ENCODE data around the gene BCL2L2.
"Not testable (repeated sequence)": the region's sequence is repeated elsewhere in the genome, so short reads cannot be mapped to it uniquely, and the experiment has no call there.

BCL2L2 gene

DNA sequence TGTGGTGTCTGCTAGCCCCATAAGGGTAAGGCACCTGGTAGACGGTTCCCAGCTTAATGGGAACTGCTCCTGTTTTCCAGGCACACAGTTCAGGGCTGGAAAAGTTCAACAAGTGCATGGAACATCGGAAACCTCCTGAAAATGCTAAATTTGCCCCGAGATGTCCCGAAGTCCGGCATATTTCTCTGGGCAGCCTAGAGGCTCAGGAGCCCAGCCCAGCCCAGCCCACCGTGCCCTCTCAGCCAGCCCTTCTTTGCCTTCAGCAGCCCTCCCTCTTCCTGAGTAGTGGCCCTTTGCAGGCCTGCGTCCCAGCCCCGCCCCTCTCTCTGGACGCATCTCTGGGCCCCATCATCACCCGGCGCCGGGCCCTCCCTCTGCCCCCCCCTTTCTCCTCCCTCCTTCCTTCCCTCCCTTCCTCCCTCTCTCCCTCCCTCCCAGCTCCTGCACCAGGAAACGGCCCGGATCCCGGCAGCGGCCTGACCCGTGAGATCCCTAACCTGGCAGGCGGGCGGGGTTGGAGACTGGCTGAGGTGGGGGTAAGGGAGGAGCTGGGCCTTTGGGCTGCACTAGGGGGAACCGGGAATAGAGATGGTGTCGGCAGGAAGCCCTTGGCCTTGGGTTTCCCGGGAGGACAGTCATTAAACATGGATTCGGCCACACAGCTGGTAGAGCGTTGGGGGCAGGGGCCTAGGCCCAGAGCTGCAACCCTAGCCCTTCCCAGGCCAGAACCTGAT, at the start of gene BCL2L2:
Gene BCL2L2, plus strand, starts transcription at position 422 of the 734 bp plus-strand sequence. CDS start 935 bp downstream, outside the sequence.
- peak; percentile 85 for DNase-seq

DNA sequence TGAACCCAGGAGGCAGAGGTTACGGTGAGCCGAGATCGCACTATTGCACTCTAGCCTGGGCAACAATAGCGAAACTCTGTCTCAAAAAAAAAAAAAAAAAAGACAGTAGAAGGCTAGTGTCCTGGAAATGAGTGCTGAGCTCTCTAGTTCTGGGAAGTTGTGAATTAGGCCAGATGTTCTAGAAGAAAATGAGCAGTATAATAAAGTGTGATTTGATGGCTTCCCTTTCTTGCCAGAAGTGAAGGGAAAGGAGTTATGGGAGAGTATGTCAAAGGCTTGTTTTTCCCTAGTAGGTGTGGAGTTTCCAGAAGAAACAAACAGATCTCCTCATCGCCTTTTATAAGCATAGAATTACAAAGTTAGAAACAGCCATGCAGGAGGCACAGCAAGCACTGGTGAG, 48.4 kb upstream of the BCL2L2 start:
- DNase-seq = no peak

- no peak for DNase-seq
Measured at GRCh38 chr14:23259426-23259825, 47.2 kb upstream of the BCL2L2 start.

GRCh38 chr14:23260849-23261248, 45.8 kb upstream of the BCL2L2 start:
- DNase-seq = not testable (repeated sequence)

DNA sequence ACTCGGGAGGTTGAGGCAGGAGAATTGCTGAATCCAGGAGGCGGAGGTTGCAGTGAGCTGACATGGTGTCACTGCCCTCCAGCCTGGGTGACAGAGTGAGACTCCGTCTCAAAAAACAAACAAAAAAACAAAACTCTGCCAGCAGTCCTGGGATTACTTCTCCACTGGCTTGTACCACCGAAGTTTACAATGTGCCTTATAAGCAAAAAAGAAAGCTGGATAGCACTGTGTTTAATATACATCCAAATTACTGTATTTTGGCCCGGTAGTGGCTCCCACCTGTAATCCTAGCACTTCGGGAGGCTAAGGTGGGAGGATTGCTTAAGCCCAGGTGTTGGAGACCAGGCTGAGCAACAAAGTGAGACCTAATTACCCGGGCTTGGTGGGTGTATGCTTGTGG, 37.4 kb upstream of the BCL2L2 start:
- no peak for DNase-seq

- no peak for DNase-seq
Measured at GRCh38 chr14:23275412-23275811, 31.2 kb upstream of the BCL2L2 start.

GRCh38 chr14:23277189-23277588, 29.4 kb upstream of the BCL2L2 start:
- no peak for DNase-seq

DNA sequence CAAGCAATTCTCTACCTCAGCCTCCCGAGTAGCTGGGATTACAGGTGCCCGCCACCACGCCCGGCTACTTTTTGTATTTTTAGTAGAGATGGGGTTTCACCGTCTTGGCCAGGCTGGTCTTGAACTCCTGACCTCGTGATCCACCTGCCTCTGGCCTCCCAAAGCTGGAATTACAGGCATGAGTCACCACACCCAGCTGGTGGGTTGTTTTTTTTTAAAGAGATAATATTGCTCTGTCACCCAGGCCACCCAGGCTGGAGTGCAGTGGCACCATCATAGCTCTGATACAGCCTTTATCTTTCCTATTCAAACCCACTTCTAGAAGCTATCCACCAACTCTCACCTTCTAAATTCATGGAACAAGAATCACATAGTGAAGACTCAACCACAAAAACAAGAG, 28.7 kb upstream of the BCL2L2 start:
- DNase-seq = peak; percentile 17

- DNase-seq = no peak
Measured at GRCh38 chr14:23281247-23281646, 25.4 kb upstream of the BCL2L2 start.

DNA sequence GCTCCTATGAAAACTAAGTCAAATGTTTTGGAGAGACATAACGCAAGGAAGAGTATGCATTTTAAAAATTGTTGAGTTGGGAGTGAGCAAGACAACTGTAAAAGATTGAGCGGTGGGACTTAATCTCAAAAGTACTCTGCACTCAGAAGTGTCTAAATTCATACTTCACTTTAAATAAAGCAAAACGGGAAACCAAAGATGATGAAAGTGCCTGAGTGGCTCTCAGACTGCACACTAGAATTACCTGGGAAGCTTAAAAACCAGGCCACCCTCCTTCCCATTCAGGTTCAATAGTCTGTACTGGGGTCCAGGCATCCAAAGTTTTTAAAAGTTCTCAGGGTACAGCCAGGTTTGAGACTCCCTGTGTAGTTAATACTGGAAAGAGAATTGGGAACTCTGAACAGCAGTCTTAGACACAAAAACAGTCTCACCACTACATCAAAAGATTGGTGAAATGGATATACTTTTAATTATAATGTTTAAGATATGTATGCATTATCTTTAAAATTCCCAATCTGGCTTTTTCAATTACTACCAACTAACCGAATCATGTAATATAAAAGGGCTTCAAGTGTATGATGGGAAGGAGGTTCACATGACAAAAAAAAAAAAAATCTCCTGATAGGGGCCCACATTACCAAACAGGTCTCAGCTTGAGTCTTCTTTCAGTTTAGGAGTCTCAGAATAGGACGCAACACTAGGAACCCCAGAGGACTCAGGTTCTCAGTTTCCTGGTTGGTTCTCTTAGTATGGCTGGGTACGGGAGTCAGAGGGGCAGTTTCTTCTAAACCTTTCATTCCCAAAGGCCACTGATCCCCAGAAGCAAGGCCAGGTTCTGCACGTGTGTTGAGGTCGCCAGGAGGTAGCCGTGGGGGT, 21.7 kb upstream of the BCL2L2 start:
- DNase-seq = peak; percentile 52

- DNase-seq = peak; percentile 58
Measured at GRCh38 chr14:23285530-23286019, 21.1 kb upstream of the BCL2L2 start.

DNA sequence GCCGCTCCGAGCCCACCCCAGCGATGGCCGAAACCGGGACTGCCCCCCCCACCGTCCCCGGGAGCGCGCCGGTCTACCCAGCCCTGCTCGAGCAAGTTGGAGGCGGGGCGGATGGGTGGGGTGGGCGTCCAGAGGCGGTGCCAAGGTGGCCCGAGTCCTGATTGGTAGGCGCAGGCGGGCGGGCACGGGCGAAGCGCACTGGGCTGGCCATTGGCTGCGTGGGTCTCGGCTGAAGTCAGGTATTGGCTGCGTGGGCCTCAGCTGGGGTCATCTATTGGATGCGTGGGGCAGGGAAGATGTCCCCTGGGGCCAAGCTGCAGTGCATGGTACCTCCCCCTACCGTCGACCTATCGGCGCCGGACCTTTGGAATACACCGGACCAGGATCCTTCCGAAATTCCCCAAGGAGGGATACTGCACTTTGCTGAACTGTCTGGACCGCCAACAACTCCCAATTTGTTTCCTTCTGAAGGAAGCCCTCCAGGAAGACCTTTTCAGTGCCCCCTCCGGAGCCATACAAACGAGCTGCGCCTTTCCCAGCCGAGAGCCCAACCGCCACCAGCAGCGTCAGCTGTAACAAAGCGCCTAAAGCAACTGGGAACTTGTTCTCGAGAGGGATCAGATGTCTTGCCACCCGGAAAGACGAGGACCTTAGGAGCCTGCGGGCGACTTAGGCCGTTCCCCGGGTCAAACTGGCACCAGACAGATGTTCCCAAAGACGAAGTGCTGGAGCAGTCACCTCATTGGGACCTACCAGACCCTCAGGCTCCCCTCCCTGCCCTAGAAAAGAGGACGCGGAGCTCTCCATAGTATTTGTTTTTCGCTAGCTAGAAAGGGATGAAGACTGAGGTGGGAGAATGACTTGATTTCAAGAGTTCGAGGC, 20.4 kb upstream of the BCL2L2 start, which contains the start of gene HOMEZ:
Gene HOMEZ, minus strand, starts transcription at position 113 of the 882 bp plus-strand sequence. CDS start 180 bp downstream, outside the sequence.
- DNase-seq = peak; percentile 97

GRCh38 chr14:23286902-23287479, 19.6 kb upstream of the BCL2L2 start:
- no peak for DNase-seq

DNA sequence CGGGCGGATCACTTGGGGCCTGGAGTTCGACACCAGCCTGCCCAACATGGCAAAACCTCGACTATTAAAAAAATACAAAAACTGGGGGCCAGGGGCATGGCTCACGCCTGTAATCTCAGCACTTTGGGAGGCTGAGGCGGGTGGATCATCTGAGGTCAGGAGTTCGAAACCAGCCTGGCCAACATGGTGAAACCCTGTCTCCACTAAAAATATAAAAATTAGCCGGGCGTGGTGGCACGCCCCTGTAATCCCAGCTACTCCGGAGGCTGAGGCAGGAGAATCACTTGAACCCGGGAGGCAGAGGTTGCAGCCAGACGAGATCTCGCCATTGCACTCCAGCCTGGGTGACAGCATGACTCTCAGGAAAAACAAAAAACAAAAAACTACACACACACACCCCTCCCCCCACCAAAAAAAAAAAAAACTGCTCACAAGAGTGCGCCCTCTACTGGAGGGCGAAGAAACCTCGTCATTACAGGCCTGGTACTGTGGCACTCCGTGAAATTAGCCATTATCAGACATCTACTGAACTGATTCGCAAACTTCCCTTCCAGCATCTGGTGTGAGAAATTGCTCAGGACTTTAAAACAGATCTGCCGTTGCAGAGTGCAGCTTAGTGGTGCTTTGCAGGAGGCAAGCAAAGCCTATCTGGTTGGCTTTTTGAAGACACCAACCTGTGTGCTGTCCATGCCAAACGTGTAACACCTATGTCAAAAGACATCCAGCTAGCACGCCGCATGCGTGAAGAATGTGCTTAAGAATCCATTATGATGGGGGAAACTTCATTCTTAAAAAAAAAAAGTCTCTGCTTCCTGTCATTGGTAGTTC, 11.7 kb upstream of the BCL2L2 start:
- peak; percentile 79 for DNase-seq

DNA sequence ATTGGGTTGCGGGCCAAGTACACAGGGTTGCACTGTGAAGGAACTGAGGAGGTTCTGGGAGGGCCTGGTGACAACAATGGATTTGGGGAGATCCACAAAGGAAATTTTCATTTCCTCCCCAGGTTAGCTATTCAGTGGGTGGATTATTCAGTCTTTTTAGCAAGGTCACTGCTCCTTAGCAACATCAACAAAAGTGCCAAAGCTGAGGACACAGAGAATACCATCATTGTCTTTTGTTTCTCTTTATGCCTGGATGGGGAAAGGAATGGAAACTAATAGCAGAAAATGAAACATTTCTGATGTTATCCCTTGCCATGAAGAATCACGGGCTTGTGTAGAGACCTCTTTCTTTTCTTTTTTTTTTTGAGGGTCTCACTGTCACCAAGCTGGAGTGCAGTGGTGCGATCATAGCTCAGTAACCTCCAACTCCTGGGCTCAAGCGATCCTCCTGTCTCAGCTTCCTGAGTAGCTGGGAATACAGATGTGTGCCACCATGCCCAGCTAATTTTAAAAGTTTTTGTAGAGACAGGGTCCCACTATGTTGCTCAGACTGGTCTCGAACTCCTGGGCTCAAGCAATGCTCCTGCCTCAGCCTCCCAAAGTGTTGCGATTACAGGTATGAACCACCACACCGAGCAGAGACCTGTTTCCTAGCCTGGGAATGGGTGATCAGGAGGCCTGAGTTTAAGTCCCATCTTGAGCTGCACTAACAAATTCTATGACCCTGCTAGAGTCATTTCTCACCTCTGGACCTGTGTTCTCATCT, 10.4 kb upstream of the BCL2L2 start:
- DNase-seq = no peak

DNA sequence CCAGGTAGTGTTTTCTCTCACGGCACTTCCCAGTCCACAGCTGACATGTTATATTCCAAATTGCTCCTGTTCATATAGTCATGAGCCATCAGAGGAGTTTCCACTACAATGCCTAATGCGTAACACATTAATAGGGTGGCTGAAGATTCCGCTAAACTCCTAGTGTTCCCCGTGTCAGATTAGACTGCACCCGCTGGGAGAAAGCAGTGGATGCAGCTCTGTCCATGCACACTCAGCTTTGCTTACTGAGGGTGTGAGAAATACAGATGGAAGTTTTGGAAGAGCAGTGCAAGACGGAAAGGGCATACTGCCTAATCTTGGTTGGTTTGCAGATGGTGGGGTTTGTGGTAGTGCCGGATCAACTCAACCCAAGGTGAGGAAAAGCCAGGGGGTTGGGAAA, 9.5 kb upstream of the BCL2L2 start:
- DNase-seq = no peak

DNA sequence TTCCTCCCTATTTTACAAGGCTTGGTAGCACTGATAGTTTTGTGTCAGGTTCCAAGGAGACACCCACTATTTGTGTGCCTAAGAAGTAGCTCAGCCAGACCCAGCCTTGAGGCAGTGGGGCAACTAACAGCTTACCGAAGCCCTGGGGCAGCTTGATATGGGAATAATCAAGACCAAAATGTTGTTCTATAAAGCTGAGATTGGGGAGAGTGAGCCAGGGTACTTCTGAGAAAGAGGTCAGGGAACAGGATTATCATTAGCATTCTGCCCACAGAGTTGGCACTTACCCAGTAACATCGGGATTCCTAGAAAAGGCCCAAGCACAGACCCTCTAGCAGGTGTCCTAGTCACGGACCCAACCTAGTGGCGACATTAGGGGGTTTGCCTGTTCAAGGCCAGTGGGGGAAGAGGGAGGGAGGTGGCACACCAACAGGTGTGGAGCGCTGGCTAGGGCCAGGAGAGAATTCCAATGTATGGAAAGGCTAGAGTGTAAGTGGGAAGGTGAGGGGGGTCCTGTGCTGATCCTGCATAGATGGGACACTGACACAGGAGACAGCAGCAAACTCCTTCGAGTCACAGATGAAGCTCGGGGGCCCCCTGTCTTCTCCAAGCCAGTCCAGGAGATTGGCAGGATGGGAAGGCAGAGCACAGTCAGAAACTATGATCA, 8.9 kb upstream of the BCL2L2 start:
- DNase-seq = no peak

DNA sequence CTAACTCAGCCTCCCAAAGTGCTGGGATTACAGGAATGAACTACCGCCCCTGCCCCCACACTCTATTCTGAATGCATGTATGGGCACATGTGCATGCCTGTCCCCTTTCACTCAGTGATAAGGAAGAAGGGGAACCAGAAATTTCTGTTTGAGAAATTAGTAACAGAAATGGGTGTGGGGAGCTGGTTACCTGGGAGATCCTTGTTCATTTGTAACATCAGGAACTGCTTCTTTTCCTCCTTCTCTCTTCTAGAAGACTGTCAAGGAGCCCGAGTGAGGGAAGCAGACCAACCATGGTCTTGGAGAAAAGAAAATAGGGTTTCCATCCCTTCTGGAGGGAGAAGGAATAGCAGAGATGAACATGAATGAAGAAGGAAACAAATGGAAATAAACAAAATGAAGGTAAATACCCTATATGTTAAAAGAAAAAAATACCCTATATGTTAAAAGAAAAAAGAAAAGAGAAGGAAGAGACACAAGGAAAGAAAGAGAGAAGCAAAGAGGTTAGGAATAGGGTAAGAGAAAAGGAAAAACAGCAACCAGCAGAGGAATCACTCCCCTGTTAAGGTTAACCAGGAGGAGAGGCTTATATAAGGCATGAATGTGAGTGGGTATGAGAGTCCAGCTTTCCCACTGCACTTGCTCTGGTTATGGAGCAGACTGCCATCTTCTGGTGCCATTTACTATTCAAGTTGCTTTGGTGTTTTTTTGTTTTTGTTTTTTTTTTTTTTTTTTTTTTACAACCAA, 7.2 kb upstream of the BCL2L2 start:
- peak; percentile 60 for DNase-seq

- DNase-seq = peak; percentile 37
Measured at GRCh38 chr14:23299986-23300686, 6.5 kb upstream of the BCL2L2 start.

All from OCI-M1 (cell line).